ENCODE results near the gene PTGFR. TPM values are rescaled to one million over a fixed set of nuclear protein-coding genes. Genes with fewer than 3 reads are reported as not detected.

Gene PTGFR
- total RNA-seq, 2 donors from 2014 or later: 0.35 to 1.1 TPM

GRCh38 chr1:78475888-78476610 lies 14.7 kb upstream of the PTGFR start:
- no peaks in the 10 kb centered on the region for H3K4me1 ChIP-seq
- DNase-seq: no peak
- TF ChIP-seq, protein P1, sequence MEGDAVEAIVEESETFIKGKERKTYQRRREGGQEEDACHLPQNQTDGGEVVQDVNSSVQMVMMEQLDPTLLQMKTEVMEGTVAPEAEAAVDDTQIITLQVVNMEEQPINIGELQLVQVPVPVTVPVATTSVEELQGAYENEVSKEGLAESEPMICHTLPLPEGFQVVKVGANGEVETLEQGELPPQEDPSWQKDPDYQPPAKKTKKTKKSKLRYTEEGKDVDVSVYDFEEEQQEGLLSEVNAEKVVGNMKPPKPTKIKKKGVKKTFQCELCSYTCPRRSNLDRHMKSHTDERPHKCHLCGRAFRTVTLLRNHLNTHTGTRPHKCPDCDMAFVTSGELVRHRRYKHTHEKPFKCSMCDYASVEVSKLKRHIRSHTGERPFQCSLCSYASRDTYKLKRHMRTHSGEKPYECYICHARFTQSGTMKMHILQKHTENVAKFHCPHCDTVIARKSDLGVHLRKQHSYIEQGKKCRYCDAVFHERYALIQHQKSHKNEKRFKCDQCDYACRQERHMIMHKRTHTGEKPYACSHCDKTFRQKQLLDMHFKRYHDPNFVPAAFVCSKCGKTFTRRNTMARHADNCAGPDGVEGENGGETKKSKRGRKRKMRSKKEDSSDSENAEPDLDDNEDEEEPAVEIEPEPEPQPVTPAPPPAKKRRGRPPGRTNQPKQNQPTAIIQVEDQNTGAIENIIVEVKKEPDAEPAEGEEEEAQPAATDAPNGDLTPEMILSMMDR (IDR thresholded peaks at IDR 0.05): no peak
- no peaks in the 10 kb centered on the region for H3K27me3 ChIP-seq
- no peak overlapping the region for H3K9ac ChIP-seq (ENCODE audit: low read depth in 2 of 2, low read length in 2 of 2)
- no peaks in the 10 kb centered on the region for H3K9me3 ChIP-seq
- no peak overlapping the region for H3K27ac ChIP-seq
- intact Hi-C loops (cut with DNase I): no loop called here
- H3K36me3 ChIP-seq: no peaks in the 10 kb centered on the region
- no peak overlapping the region for H3K4me3 ChIP-seq

DNA sequence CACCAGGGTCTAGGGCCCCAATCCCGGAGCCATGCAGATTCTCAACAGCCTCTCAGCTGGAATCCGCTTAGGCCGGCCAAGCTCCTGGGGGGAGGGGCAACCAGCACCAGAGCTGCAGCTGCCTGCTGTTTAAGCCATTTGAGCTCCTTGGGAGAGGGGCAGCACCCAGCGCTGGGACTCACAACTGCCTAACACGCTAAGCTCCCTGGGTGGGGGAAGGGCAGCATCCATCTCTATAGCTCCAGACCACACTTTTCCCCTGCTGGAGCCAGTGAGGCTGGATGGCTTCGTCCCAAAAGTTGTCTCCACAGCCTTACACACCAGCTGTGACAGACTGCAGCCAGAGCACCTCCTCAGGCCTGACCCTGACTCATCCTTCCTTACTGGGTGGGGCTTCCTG lies 6.9 kb upstream of the PTGFR start:
- no peaks in the 10 kb centered on the region for H3K4me1 ChIP-seq
- DNase-seq: no peak
- intact Hi-C loops (cut with DNase I): no loop called here
- H3K9me3 ChIP-seq: no peaks in the 10 kb centered on the region
- H3K36me3 ChIP-seq: no peaks in the 10 kb centered on the region
- no peak overlapping the region for H3K9ac ChIP-seq (ENCODE audit: low read depth in 2 of 2, low read length in 2 of 2)
- no peak overlapping the region for H3K4me3 ChIP-seq
- H3K27ac ChIP-seq: no peak overlapping the region
- TF ChIP-seq, protein P1 (IDR thresholded peaks at IDR 0.05): no peak
- no peaks in the 10 kb centered on the region for H3K27me3 ChIP-seq

DNA sequence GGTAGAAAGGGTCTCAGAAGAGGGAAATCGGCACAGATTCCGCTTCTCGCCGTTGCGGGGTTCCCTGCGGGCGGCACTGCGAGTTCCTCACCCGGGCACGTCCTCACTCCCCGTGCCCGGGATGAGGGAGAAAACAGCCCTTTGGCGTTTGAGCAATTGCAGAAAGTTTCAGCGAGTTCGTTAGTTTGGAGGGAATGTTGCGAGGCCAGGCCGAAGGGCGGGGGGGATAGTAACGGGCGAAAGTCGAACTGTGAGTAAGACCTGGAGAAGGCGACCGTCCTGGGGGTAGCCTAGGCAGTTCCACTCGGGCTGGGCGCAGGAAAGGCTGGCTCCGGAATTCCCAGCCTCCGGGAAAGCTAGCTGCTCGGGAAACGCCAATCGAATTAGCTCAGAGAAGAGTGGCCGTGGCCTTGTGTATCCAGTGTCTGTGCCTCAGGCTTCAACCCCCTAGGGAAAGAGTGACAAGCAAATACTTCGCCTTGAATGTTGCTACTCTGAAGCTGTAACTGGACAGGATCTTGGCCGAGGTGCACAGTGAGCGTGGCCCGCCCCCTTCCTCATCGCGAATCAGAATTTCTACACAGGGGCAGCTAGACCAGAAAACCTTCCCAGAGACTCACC lies 787 bp downstream of the PTGFR start:
- H3K4me3 ChIP-seq: peak overlapping the region; percentile 6
- intact Hi-C loops (cut with DNase I): no loop called here
- no peaks in the 10 kb centered on the region for H3K9me3 ChIP-seq
- TF ChIP-seq, protein P1 (IDR thresholded peaks at IDR 0.05): no peak
- peak; percentile 20 for DNase-seq
- no peaks in the 10 kb centered on the region for H3K36me3 ChIP-seq
- no peaks in the 10 kb centered on the region for H3K27me3 ChIP-seq
- H3K4me1 ChIP-seq: no peaks in the 10 kb centered on the region
- peak overlapping the region in 1 of 2 donors; percentile 50 for H3K9ac ChIP-seq (ENCODE audit: low read depth in 2 of 2, low read length in 2 of 2)
- H3K27ac ChIP-seq: peak overlapping the region; percentile 24

- TF ChIP-seq, protein P1 (IDR thresholded peaks at IDR 0.05): no peak
- DNase-seq: no peak
- no peaks in the 10 kb centered on the region for H3K4me1 ChIP-seq
- no peak overlapping the region for H3K9ac ChIP-seq (ENCODE audit: low read depth in 2 of 2, low read length in 2 of 2)
- H3K9me3 ChIP-seq: no peaks in the 10 kb centered on the region
- no peak overlapping the region for H3K27ac ChIP-seq
- H3K36me3 ChIP-seq: no peaks in the 10 kb centered on the region
- no peaks in the 10 kb centered on the region for H3K27me3 ChIP-seq
- intact Hi-C loops (cut with DNase I): no loop called here
- no peak overlapping the region for H3K4me3 ChIP-seq
Observed at GRCh38 chr1:78492386-78492950, 1.7 kb downstream of the PTGFR start.

DNA sequence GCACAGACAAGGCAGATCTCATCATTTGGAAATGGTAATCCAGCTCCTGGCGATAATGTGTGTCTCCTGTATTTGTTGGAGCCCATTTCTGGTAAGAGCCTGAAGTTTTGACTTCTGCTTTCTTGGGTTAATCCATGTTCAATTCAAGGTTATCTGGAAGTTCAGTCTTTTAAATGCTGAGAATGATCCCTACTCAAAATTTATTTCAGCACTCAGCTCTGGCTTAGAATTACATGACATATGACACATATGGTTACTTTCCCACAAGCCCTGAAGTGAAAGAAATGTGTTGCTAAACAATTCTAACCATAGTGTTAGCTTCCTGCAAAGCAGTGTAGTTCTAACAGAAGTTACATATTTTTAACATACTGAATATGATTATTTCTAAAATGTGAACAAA lies 2.7 kb downstream of the PTGFR start:
- Histone ChIP-seq H3K27me3 (no peaks in the 10 kb centered on the region), H3K27ac (no peak overlapping the region), H3K4me3 (no peak overlapping the region), H3K4me1 (no peaks in the 10 kb centered on the region), H3K9me3 (no peaks in the 10 kb centered on the region), H3K36me3 (no peaks in the 10 kb centered on the region), H3K9ac (ENCODE audit: low read depth in 2 of 2, low read length in 2 of 2) (no peak overlapping the region)
- TF ChIP-seq, protein P1 (IDR thresholded peaks at IDR 0.05): no peak
- no peak for DNase-seq
- intact Hi-C loops (cut with DNase I): no loop called here
